Stimulated activated CD8-positive, alpha-beta memory T cell treated with anti-CD3 and anti-CD28 coated beads, Interleukin-15, amount 100 ng/mL, for 4 hours (primary cell): ENCODE measurements around the gene MTIF3.
"Not testable (repeated sequence)": the region's sequence is repeated elsewhere in the genome, so short reads cannot be mapped to it uniquely, and the experiment has no call there.

Source experiments
- DNase-seq, 2 donors: peaks; one replicate each; pipeline ENCODE4 v3.0.0-alpha.2; 2020; ENCODE audit warnings: low read depth in 2 of 2

MTIF3 gene

DNA sequence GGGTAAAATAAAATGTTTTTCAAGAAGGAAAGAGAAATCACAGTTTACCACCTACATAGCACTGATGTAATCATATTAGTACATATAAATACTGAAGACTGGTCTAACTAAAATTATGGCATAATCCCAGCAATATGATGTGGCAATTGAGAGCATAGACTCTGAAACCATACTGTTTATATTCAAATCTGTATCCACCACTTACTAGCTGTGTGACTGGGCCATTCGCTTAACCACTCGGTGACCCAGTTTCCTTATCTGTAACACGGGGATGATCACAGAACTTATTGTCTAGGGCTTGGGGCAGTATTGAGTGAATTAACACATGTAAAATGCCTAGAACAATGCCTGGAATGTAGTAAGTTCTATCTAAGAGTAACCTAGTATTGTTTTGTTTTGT, 39.0 kb downstream of the MTIF3 start:
- DNase-seq = no peak

DNA sequence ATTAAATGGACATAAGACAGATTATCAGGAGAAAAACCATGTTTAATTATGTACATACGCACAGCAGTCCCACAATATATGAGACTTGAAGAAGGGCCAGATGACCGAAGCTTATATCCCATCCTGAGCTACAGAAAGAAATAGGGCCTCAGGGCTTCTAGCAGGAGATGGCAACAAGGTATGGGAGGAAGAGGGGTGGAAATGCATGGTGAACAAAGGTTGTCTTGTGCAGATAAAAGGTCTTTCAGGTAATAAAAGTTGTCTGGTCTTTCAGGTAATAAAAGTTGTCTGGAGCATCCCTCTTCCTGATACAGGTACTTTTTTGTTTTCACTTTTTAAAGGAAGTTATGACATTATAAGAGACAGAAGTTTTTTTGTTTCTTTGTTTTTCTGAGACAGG, 41.4 kb downstream of the MTIF3 start:
- DNase-seq = no peak

DNA sequence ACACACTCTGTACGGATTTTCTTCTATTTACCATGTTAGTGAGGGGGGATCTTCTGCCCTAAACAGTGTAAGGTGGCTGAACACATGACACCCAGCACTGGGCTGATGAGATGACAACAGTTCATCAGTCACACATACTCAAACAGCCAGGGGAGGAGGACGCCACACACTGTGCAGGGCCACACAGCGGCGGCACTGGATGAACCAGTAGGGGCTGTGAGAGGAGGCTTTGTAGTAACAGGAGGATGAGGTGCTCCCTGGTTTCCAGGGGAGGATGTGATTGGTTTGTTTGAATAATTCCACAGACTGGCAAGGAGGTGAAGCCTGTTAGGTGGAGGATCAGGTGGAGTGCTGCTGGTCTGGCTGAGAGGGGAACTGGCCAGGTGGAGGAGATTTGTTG, 42.3 kb downstream of the MTIF3 start:
- DNase-seq = no peak

DNA sequence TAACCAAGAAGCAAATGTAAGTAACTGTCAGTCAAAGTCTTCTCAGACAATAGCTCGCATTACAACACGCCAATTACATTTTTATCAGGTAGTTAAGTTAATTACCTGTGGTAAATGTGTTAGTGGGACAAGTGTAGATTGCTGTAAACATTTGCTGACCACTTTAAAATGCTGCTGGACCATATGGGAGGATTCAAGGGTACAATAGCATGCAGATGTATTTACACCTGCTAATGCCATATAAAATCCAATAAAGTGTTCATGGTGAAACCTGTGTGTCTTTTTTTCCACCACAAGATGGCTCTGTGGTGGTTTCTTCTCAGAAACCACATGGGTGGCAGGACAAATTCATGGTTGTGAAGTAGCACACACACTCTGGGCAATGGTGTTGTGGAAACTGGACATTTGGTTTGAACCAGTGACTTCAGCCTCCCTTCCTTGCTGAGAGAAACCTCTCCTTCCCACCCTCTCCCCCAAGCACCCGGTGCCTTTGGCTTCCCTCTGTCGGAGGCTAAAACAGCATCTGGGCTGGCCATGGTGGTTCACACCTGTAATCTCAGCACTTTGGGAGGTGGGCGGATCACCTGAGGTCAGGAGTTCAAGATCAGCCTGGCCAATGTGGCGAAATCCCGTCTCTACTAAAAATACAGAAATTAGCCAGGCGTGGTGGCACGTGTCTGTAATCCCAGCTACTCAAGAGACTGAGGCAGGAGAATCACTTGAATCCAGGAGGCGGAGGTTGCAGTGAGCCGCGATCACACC, 44.0 kb downstream of the MTIF3 start:
- DNase-seq = no peak

DNA sequence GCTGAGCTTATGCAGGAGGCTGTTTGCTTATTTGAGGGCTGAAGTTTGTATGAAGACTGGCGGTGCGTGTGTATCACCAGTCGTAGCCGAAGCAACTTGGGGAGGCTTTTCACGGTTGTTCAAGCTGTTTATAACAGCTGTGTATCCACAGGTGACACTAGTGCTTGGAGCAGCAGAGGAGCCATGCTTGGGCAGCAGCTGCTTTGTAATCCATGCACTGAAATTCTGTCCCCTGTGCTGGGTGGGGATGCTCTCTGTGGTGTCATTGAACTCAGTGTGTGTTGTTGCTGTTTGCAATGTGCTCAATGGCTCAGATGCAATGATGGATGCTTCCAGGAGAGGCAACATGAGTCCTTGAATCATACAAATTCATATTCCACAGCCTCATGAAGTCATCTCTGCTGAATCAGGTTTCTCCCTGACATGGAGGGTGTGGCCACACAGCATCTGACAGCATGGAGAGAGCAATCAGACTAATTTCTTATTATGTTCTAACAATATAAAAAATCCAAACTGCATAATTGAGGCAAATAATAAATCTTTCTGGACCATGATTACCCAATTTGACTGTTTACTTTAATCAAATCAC, 44.7 kb downstream of the MTIF3 start:
- no peak for DNase-seq

DNA sequence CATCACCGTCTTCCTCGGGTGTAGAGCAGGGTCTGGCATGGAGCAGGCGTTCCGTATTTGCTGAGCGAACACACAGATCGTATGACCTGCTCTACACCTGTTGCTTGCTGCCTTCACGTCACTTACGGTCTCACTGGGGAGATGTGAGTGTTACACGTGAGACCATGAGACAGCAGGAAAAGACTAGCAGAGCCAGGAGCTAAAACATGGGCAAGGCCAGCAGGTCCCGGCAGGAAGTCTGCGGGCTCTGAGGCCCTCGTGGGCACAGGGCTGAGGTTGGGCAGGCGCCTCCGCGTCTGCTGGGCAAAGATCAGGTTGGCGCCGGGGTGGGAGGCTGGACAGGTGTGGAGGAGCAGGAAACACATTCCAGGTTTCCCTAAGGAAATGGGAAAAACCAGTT, 45.7 kb downstream of the MTIF3 start:
- no peak for DNase-seq

DNA sequence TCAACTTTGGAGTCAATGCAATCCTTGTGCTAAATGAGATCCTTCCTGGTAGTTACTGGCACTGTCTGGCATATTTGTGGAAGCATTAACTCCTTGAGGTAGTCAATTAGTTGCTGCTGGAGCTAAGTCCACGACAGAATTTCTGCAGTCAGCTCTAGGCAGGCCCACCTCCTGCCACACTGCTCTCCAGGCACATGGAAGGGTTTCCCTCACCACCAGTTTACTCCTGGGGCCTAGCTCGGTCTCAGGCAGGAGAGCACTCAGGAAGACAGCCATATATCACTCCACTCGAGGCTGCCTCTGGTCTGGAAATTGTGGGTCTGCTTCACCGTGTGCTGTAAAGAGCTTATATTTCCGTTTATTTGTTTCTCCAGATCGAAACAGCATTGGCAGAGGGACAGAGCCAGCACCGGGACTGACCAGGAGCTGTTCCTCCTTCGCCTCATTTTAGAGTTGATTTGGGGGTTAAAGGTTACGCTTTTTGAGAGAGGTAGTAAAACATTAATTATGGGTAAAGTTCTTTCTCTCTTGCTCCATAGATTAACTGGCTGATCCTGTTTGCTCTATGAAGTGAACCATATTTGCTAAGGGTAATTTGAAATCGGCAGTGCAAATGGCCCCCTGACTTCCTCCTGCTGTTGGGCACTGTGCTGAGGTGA, 46.5 kb downstream of the MTIF3 start:
- DNase-seq = no peak

DNA sequence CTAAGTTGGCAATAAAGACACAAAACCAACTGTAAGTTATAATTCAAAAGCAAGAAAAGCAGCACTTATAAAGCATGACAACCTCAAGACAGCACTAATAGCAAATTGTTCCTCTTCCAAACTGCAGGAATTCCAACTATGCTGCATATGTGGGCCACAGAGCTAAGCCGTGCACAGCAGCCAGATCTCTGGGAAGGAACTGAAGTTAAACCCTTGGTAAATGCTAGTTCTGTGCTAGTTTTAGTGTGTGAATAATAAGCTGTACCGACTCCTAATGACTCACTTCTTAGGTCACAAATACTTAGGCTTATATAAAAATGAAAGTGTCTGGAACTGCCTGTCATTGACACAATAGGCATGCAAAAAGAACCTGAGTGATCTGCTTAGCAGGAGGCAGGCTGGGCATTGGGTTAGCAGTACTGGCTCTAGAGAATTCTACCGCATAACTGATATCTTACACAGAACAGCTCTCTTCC, 47.1 kb downstream of the MTIF3 start:
- no peak for DNase-seq

DNA sequence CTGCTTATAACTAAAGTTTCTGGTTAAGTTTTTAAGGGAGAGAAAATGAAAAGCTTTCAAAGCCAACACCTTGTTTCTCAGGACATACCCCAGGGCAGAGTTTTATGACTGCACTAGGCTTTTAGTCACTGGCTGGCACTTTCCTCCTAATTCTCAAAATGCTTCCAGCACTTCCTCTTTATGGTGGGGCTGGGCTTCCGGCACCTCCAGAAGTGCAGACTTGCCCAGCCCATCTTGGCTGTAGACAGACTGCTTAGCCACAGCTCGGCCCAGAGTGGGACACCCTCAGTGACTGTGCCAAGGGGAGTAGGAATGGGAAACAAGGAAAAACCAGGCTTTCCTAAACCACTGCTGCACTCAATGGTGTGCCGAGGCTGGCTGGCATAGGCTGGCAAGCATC, 49.2 kb downstream of the MTIF3 start:
- DNase-seq = no peak

DNA sequence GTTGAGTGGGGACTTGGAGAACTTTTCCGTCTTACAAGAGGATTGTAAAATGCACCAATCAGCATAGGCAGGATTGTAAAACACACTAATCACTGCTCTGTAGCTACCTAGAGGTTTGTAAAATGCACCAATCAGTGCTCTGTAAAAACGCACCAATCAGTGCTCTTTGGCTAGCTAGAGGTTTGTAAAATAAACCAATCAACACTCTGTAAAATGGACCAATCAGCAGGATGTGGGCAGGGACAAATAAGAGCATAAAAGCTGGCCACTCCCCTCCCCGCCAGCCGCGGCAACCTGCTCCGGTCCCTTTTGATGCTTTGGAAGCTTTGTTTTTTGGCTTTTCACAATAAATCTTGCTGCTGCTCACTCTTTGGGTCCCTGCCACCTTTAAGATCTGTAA, 50.0 kb downstream of the MTIF3 start:
- not testable (repeated sequence) for DNase-seq

DNA sequence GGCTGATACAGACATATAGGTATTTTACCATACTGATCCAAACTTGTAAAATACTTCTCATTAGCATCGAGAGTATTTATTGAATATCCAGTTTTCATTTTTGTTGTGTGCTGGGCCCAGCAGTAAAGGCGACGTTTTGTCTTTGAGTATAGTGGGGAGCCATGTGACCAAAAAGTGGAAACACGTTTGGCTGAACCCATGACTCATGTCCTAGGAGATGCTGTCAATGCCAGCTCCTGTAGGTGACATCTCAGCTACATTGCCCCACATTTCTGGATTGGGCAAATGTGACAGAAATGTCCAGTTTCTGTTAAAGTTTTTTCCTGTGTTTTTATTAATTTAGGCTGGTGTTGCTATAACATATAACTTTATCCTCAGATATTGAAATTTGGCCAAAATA, 52.0 kb downstream of the MTIF3 start:
- no peak for DNase-seq

DNA sequence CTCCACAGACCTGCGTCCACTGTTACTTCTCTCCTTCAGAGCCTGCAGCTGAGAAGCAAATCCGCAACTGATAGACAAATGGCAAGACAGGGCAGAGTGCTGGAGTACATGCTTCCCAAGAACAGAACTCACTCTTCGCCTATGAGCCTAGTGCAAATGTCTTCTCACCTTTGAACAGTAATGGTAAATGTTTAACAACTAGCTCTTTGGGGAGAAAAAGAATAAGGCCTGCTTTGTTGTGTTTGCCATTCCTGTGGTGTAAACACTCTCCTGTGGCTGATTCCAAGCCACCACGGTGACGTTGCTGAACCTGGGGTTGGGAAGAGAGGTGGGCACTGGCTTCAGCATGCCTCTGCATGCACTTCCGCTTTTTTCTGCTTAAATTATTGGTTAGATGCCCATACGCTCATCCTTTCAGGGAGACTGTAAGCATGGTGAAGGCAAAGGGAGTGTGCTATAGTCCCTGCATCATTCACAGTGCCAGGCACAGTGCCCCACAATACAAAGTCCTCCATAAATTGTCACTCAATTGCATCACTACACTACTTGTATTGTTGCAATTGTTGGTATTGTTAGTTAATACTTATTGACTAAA, 54.0 kb downstream of the MTIF3 start:
- DNase-seq = no peak

DNA sequence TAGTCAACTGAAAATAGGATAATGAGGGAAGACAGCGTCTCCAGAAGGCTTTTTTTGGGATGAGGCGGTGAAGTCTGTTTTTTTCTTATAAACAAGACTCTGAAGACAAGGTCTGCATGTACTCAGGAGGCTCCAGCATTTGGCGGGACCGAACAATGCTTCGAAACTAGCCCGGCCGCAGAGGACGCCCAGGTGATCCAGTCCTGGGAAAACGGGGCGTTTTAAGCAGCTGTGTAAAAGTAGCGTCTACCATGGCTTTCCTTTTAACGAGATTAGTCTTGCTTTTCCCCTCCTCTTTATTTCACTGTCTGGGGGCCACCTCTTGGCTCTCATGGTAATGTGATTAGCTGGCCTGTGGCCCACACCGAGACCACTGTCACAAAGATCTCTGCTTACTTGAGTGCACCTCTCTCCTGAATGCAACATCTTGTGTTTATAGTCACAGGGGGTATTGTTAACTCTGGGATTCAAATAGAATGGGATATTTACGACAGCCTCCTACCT, 55.3 kb downstream of the MTIF3 start:
- DNase-seq = no peak

DNA sequence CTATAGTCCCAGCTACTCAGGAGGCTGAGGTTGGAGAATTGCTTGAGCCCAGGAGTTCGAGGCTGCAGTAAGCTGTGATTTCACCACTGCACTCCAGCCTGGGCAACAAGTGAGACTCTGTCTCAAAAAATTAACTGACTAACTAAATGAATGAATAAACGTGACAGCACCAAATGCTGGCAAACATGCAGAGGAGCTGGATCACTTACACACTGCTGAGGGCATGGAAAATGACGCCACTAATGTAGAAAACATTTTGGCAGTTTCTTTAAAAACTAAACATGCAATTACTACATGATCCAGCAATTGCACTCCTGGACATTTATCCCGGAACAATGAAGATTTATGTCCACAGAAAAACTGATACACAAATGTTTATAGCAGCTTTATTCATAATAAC, 57.3 kb downstream of the MTIF3 start:
- DNase-seq = no peak

DNA sequence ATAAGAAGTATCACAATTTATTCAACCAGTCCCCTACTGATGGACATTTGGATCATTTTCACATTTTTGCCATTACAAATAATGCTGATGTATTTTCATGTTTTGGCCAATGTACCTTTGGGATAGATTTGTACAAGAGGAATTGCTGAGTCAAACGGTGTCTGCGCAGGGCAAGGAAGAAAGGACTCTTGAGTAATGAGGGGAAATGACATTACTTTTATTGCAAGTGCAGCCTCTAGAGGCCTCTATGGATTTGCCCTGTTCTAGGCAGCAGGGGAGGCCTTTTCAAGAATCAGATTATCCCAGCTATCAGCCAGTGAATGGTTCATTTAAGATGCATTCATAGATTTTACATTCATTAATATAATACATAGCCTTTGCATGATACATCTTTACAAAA, 58.9 kb downstream of the MTIF3 start:
- no peak for DNase-seq

DNA sequence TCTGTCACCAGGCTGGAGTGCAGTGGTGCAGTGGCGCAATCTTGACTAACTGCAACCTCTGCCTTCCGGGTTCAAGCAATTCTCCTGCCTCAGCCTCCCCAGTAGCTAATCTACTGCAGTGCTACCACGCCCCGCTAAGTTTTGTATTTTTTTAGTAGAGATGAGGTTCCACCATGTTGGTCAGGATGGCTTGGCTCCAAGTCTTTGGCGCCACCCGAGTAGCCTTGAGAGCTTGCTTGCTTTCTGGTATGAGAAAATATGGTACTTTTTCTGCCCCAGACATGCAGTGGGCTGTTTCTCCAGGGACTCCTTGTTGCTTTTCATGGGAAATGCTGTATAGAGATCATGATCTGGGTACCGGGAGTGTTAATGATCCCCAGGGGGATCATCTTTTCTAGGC, 60.5 kb downstream of the MTIF3 start:
- no peak for DNase-seq

DNA sequence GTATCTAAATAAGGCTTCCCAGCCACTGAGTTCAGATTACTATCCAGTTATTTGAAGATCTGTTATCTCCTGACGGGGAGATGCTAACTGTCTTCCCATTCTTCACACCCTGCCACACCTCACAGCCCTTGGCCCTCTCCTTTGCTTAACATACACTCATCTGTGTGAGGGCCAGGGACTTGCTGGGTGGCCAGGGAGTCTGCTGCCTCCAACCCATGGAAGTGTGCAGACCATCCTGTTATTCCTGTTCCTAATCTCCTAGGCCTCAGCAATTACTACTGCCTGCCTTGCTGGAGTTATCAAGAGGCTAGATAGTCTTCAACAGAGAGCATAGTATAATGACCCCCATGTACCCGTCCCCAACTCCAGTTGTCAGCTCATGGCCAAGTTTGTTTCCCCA, 62.1 kb downstream of the MTIF3 start:
- DNase-seq = no peak
